Retina (tissue), 1 donor: ENCODE data around the gene MRPL40.
"Not testable (repeated sequence)": the region's sequence is repeated elsewhere in the genome, so short reads cannot be mapped to it uniquely, and the experiment has no call there.

Experiments used
- DNase-seq: peaks from one replicate; pipeline ENCODE4 v3.0.0-alpha.2; 2016

Gene MRPL40

GRCh38 chr22:19442166-19442565 lies 9.8 kb downstream of the MRPL40 start:
- DNase-seq = no peak

GRCh38 chr22:19443544-19444211 lies 11.3 kb downstream of the MRPL40 start:
- DNase-seq = no peak

DNA sequence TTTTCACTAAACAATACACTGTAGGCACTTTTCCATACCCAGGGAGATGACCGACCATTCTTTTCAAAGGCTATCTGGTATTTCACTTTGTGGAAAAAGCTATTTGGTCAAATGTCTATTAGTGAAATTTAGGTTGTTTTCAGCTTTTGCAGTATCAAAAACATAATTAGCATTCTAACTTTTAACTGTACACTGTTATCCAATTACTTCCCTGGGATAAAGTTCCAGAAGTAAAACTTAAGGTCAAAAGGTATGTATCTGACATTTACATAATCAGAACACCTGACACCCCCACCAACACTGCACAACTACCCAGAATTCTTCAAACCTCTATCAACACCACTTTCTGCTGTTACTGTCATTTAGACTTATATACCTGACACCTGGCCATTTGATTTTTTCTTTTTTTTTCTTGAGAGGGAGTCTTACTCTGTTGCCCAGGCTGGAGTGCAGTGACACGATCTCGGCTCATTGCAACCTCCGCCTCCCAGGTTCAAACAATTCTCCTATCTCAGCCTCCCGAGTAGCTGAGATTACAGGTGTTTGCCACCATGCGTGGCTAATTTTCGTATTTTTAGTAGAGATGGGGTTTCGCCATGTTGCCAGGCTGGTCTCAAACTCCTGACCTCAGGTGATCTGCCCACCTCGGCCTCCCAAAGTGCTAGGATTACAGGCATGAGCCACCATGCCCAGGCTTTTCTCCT lies 13.1 kb downstream of the MRPL40 start:
- DNase-seq = not testable (repeated sequence)

- peak; percentile 51 for DNase-seq
Observed at GRCh38 chr22:19446603-19447329, 14.4 kb downstream of the MRPL40 start.

DNA sequence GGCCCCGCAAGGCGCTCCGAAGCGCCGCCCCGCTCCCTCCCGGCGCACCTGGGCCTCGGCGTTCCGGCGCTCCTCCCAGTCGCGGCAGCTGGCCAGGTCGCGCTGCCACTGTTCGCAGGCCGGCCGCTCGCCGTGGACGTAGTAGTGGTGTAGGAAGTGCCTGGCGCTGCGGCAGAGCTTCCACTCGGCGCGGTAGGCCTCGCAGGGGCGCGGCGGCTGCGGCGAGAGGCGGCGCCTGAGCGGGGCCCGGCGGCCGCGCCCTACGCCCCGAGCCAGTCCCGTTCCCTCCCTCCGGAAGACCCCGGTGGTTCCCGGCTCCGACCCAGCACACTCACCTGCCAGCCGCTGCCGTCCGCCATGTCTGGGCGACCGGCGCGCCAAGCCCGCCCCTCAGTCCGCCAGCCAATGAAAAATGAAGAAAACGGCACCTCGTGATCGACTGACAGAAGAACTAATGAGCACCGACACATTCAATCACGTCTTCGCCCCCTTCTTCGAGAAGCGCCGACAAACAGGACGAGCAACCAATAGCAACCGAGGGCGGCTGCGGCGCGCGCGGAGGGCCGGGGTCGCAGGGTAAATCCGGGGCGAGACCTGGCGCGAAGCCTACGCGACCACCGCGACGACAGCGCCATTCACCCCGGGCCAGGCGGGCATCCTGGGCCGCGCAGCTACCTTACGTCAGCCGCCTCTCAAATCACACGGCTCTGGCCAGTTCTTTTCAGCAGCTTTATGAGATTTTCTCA lies 15.2 kb downstream of the MRPL40 start, which contains the start of gene C22orf39:
Gene C22orf39, minus strand, starts transcription at position 382 of the 746 bp plus-strand sequence. Its CDS starts 23 bp downstream, at position 359.
- peak; percentile 96 for DNase-seq

- no peak for DNase-seq
Observed at GRCh38 chr22:19448076-19448607, 15.8 kb downstream of the MRPL40 start.

DNA sequence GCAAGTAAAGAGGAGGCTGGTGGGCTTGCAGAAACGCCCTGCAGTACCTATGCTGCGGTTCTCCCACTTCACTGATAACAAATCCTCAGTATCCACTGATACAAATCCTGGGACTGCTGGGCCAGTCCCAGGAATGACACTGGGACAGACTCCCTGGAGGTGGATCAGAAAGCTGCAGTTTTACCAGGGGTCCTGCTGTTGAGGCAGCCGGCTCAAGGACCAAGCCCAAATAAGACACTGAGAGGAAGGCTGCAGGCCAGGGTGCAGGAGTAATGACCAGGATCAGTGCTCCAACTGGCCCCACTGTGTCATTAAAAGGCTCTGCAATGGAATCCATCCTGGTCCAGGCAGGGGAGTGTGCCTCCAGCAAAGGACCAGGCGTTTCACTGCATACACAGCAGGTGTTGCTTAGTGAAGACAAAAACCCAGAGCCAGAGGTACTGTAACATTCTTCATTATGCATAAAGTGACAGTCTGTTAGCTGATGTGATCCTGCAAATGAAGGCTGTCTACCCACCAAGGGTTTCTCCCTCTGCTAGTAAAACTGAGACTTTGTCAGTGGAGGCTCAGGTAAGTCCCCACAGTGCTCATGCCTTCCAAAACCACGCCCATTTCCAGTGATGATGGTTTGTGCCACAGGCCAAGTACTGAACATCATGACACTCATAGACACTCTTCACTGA lies 16.5 kb downstream of the MRPL40 start:
- no peak for DNase-seq

DNA sequence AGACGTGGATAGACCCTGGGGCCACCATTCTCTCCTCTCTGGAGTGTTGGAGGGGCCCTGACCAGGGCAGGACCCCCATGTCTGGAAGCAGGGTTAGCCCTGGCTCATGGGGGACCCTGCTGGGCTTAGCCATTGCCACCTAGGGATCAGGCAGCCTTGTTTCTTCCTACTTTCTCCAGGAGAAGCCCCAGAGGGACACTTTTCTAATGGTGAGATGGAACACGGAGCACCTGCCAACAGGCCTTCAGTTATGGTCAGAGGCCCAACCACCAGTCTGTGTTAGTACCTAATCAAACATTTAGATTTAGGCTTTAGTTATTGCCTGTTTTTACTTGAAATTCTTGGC lies 17.1 kb downstream of the MRPL40 start:
- no peak for DNase-seq

DNA sequence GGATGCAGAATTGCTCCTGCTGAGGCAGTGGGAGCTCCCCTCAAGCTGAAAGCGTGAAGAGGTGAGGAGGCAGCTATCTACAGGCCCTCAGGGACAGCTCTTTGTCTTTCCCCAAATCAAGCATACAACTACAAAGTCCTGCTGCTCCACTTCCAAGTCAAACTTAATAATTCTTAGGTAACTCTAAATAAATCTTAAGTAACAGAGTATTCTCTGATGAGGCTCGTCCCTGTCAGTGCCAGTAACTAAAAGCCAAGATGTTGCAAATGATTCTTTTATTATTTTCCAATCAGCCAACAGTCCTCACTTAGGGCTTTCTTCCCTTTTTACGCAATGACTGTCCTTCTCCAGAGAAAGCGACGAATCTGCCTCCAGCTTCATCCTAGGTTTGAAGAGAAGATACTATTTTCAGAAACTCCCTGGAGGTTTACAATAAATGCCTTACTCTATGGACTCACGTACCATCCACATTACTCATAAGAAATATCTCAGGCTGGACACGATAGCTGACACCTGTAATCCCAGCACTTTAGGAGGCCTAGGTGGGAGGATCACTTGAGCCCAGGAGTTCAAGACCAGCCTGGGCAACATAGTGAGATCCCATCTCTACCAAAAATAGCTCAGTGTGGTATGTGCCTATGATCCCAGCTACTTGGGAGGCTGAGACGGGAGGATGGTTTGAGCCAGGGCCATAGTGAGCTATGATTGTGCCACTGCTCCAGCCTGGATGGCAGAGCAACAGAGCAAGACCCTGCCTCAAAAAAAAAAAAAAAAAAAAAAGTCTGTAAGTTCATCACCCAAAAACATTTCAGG lies 18.2 kb downstream of the MRPL40 start:
- DNase-seq = no peak

- DNase-seq = no peak
Observed at GRCh38 chr22:19451570-19451969, 19.2 kb downstream of the MRPL40 start.

- no peak for DNase-seq
Observed at GRCh38 chr22:19453718-19454117, 21.4 kb downstream of the MRPL40 start.

DNA sequence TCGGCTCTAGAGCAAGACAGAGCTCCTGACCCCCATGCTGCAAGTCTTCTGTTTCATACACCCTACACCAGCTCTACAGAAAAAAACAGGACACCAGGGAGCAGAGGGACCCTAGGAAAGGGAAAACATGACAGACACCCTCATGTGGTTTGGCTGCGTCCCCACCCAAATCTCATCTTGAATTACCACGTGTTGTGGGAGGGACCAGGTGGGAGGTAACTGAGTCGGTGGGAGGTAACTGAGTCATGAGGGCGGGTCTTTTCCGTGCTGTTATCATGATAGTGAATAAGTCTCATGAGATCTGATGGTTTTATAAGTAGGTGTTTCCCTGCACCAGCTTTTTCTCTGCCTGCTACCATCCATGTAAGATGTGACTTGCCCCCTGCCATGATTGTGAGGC lies 21.8 kb downstream of the MRPL40 start:
- DNase-seq = no peak

DNA sequence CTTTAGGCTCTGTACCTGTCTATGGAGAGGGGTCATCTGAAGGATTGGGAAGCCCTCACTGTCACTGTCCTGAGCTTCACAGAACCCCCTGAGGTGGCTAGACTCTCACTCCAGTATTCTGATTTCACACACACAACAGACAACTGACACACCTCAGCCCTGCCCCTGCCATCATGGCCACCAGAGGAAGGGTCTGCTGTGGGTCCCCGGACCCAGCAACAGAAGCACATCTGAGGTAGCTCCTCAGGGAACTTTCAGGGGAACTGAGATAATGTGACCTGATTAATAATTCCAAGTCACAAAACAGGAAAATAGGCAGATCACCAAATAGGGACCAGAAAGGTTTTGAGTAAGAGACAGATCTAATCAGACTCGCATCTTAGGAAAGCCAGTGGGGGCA lies 22.7 kb downstream of the MRPL40 start:
- DNase-seq = no peak

DNA sequence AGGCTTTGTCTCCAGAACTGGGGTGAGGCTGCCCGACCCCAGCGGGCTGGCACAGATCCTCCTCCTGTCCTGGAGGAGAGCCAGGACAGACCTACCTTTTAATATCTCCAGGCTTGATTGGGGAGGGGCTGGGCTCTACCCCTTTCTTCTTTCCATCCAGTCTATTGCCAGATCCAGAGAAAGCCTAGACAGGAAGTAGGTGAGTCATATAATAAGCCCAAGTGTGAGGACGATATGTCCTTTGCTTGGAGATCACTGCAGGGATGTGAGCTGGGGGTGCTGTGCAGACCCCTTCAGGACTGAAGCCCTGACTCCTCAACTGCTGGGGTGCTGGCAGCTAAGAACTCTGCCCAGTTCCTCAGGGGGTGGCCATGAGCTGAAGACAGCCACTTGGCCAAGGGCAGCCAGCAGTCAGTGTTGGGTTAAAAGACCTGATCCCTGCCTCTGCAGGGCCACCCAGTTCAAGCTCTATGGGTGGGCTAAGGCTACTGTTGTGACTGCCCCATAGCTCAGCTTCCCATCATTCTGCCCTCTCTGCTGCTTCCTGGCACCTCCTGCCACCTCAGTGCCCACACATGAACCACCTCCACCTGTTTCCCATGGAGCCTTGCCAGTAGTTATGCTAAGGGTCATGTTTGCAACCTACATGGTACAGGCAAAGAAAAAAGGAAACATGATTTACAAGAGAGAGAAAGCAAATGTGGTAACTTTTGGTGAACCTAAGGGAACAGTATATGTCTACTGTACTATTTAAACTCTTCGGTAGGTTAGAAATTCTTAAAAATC lies 23.4 kb downstream of the MRPL40 start:
- DNase-seq = no peak

DNA sequence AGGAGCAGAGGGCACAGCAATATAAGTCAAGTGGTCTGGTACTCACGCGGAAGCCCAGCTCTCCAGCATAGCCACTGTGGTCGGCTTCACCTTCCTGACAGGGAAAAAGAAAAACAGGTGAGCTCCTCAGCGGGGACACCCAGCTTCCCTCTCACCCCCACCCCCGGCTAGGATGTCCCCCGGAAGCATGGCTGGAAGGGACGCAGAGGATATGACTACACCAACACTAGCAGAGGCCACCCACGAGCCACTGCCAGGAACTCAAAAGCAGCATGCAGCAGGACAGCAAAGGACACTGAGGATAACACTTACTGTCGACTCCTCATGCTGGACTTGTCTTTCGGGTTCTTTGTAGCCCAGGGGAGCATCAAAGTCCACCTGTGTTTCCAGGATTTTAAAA lies 24.2 kb downstream of the MRPL40 start:
- no peak for DNase-seq

DNA sequence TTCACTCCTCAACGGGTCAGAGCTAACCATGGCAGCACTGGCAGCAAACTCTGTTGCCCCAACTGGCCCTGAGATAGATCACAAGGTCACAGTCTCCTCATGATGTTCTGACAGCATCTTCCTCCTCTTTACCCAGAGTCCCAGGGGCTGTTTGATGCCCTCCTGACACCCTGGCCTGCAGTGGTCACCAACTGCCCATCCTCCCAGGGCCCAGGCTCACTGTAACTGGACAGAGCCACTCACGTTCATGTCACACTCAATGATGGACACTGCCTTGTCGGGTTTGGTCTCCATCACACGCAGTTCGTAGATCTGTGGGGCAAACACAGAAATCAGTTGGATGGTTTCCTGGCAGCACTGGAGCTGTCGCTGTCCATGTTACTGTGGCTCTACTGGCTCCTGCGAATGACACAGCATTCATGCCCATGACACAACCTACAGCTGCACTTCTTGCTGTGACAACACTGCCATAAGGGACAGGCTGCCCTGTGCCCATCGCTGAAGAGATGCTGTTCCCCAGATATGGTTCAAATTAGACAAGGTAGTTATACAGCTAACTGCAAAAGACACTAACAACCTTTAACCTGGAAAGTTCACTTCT lies 25.6 kb downstream of the MRPL40 start:
- no peak for DNase-seq

DNA sequence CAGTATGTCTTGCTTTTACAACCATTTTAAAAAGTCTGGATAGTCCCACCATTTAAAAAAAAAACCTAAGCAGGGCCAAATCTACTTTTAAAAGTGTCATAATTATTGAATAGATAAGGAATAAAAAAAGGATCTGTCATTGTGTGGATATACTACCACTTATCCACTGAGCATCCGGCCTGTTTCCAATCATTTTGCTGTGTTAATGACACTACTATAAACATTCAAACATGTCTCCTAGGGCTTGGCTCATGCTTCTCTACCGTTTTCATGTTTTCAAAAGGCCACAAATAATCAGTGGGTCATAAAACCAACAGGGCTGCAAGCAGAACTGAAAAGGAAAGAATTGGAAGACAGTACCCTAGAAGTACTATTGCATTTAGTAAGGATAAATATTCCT lies 27.7 kb downstream of the MRPL40 start:
- DNase-seq = no peak

DNA sequence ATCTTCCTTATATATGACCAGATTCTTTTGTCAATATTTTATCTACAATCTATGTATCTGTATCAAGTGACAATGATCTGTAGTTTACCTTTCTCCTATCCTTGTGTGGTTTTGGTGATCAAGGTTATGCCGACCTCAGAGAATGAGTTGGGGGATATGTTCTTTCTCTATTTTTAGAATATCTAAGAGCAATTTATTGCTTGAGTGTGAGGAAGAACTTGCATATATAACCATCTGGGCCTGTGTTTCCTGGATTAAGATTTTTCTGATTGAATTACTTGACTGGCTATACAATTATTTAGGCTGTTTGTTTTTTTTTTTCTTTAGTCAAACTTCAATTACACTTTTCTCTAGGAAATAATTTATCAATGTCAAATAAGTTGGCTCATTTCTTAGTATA lies 29.2 kb downstream of the MRPL40 start:
- no peak for DNase-seq

DNA sequence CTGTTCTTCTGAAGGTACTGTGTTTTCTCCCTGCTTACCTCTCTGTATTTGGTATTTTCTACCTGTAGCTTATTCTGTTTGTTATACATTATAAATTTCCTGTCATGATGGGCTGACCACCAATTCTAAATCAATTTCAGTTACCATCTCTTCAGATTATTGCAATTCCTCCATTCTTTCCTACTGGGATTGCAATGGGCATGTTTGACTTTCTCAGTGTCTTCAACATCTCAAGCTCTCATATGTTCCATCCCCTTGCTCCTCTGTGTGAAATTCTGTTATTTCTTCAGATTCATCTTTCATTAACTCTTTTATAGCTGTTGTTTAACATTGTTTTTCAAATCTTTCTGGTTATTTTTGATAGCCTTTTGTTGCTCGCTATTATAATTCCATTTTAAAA lies 30.7 kb downstream of the MRPL40 start:
- DNase-seq = no peak
